ENCODE measurements around the gene ATP11A.
"Not testable (repeated sequence)": the region's sequence is repeated elsewhere in the genome, so short reads cannot be mapped to it uniquely, and the experiment has no call there.

The ATP11A gene

DNA sequence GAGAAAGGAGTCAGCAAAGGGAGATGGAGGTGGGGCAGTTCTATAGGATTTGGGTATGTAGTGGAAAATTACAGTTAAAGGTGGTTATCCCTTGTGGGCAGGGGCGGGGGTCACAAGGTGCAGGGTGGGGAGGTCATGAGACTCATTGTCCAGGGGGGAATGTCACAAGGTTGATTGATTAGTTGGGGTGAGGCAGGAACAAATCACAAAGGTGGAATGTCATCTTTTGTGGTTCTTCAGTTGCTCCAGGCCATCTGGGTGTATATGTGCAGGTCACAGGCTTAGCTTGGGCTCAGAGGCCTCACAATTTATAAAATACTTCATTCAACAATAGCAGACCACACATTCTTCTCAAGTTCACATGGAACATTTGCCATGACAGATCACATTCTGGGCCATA, 109.6 kb downstream of the ATP11A start:
- H3K9ac ChIP-seq, result no peak overlapping the region
- H2AFZ ChIP-seq (ENCODE audit: low read depth), result no peak overlapping the region
- no peak overlapping the region for H3K4me3 ChIP-seq (IDR thresholded peaks at IDR 0.05; ENCODE audit: insufficient read depth, low read depth, low read length)
- no peaks in the 10 kb centered on the region for H4K20me1 ChIP-seq (ENCODE audit: insufficient read depth)
- H3K79me2 ChIP-seq (ENCODE audit: insufficient read depth, low read depth), result no peaks in the 10 kb centered on the region
- no peak overlapping the region for H3K27ac ChIP-seq
- TF ChIP-seq, protein P1, sequence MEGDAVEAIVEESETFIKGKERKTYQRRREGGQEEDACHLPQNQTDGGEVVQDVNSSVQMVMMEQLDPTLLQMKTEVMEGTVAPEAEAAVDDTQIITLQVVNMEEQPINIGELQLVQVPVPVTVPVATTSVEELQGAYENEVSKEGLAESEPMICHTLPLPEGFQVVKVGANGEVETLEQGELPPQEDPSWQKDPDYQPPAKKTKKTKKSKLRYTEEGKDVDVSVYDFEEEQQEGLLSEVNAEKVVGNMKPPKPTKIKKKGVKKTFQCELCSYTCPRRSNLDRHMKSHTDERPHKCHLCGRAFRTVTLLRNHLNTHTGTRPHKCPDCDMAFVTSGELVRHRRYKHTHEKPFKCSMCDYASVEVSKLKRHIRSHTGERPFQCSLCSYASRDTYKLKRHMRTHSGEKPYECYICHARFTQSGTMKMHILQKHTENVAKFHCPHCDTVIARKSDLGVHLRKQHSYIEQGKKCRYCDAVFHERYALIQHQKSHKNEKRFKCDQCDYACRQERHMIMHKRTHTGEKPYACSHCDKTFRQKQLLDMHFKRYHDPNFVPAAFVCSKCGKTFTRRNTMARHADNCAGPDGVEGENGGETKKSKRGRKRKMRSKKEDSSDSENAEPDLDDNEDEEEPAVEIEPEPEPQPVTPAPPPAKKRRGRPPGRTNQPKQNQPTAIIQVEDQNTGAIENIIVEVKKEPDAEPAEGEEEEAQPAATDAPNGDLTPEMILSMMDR (conservative IDR thresholded peaks at IDR 0.05; ENCODE audit: low read depth, low read length), result no peak
- no peaks in the 10 kb centered on the region for H3K27me3 ChIP-seq (ENCODE audit: insufficient read depth, low read depth)
- no peaks in the 10 kb centered on the region for H3K36me3 ChIP-seq (ENCODE audit: insufficient read depth)
- H3K4me2 ChIP-seq, result no peak overlapping the region
- peaks cover 36% of the 10 kb centered on the region for H3K4me1 ChIP-seq (ENCODE audit: low read depth, poor library complexity, severe bottlenecking)

DNA sequence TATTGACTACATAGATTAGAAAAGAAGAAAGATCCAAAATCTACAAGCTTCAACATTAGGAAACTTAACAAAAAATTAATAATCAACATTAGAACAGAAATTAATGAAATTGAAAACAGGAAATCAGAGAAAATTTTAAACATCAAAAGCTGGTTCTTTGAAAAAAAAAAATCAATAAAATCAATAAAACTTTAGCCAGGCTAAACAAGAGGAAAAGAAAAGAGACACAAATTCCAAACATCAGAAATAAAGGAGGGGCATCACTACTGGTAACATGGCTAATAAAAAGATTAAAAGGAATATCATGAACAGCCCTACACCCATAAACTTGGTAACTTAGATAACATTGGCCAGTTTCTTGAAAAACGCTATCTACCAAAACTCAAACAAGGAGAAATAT, 110.2 kb downstream of the ATP11A start:
- H4K20me1 ChIP-seq (ENCODE audit: insufficient read depth), result no peaks in the 10 kb centered on the region; the same call in 1 of the 2 replicates
- H3K27me3 ChIP-seq (ENCODE audit: insufficient read depth, low read depth), result no peaks in the 10 kb centered on the region
- no peak overlapping the region for H3K4me2 ChIP-seq
- H3K9ac ChIP-seq, result no peak overlapping the region
- H3K4me1 ChIP-seq (ENCODE audit: low read depth, poor library complexity, severe bottlenecking), result peaks cover 42% of the 10 kb centered on the region
- H3K4me3 ChIP-seq (IDR thresholded peaks at IDR 0.05; ENCODE audit: insufficient read depth, low read depth, low read length), result no peak overlapping the region
- H3K27ac ChIP-seq, result no peak overlapping the region
- no peaks in the 10 kb centered on the region for H3K36me3 ChIP-seq (ENCODE audit: insufficient read depth)
- TF ChIP-seq, protein P1 (conservative IDR thresholded peaks at IDR 0.05; ENCODE audit: low read depth, low read length), result no peak
- no peaks in the 10 kb centered on the region for H3K79me2 ChIP-seq (ENCODE audit: insufficient read depth, low read depth)
- no peak overlapping the region for H2AFZ ChIP-seq (ENCODE audit: low read depth)

DNA sequence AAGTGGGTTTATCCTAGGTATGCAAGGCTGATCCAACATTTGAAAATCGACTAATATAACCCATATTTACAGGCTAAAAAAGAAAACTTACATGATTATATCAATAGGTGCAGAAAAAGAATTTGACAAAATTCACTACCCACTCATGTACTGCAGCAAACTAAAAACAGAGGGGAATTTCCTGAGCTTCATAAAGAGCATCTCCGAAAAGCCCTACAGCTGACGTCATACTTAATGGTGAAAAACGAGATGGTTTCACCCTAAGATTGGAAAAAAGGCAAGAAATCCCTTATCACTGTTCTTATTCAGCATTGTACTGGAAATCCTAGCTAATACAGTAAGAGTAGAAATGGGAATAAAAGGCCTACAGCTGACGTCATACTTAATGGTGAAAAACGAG, 111.0 kb downstream of the ATP11A start:
- H3K36me3 ChIP-seq (ENCODE audit: insufficient read depth); H4K20me1 ChIP-seq (ENCODE audit: insufficient read depth); H3K4me2 ChIP-seq; H3K27me3 ChIP-seq (ENCODE audit: insufficient read depth, low read depth); H3K79me2 ChIP-seq (ENCODE audit: insufficient read depth, low read depth); H2AFZ ChIP-seq (ENCODE audit: low read depth); H3K9ac ChIP-seq; H3K27ac ChIP-seq; H3K4me3 ChIP-seq (IDR thresholded peaks at IDR 0.05; ENCODE audit: insufficient read depth, low read depth, low read length): not testable (repeated sequence)
- H3K4me1 ChIP-seq (ENCODE audit: low read depth, poor library complexity, severe bottlenecking), result peaks cover 45% of the 10 kb centered on the region

DNA sequence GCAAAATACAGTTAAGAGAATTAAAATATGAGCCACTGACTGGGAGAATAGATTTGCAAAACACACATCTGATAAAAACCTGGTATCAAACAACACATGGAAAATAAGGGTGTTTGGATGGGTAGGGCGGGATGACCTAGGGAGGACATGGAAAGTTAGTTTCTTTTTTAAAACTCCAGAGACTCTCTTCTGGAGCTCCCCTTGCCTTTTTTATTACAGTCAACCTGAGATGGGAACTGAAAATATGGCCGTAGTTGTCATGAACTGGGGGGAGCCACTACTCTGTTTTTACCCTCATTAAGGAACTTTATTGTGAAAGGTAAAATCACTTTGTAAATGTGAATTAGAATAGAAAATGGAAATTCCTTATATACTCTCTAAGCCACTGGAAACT, 113.0 kb downstream of the ATP11A start:
- H3K36me3 ChIP-seq (ENCODE audit: insufficient read depth), result no peaks in the 10 kb centered on the region
- H3K79me2 ChIP-seq (ENCODE audit: insufficient read depth, low read depth), result no peaks in the 10 kb centered on the region
- peak overlapping the region; percentile 88 for H3K4me2 ChIP-seq
- no peaks in the 10 kb centered on the region for H3K27me3 ChIP-seq (ENCODE audit: insufficient read depth, low read depth)
- no peaks in the 10 kb centered on the region; the same call in 1 of the 2 replicates for H4K20me1 ChIP-seq (ENCODE audit: insufficient read depth)
- no peak overlapping the region for H3K4me3 ChIP-seq (IDR thresholded peaks at IDR 0.05; ENCODE audit: insufficient read depth, low read depth, low read length)
- H3K9ac ChIP-seq, result peak overlapping the region; percentile 61
- peak overlapping the region; percentile 93 for H3K27ac ChIP-seq
- H3K4me1 ChIP-seq (ENCODE audit: low read depth, poor library complexity, severe bottlenecking), result peaks cover 45% of the 10 kb centered on the region
- peak overlapping the region; percentile 6; the same call in 1 of the 2 replicates for H2AFZ ChIP-seq (ENCODE audit: low read depth)
- TF ChIP-seq, protein P1 (conservative IDR thresholded peaks at IDR 0.05; ENCODE audit: low read depth, low read length), result no peak

DNA sequence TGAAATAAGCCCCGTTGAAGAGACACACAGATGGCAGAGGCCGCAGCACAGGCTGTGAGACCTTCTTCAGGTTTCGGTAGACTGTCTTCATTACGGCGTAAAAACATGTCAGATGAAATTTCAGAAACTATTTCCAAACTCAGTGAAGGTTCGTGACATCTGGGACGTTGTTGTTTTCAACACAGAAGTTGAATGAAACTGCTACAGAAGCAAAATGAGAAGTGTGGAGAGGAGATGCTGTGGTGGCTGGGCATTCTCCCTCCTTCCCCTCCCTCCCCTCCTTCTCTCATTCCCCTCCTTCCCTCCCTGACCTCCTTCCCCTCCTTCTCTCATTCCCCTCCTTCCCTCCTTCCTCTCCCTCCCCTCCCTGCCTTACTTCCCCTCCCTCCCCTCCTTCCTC, 113.6 kb downstream of the ATP11A start:
- H3K4me1 ChIP-seq (ENCODE audit: low read depth, poor library complexity, severe bottlenecking), result peaks cover 45% of the 10 kb centered on the region
- no peaks in the 10 kb centered on the region for H3K79me2 ChIP-seq (ENCODE audit: insufficient read depth, low read depth)
- no peaks in the 10 kb centered on the region; the same call in 1 of the 2 replicates for H4K20me1 ChIP-seq (ENCODE audit: insufficient read depth)
- TF ChIP-seq, protein P1 (conservative IDR thresholded peaks at IDR 0.05; ENCODE audit: low read depth, low read length), result no peak
- H3K36me3 ChIP-seq (ENCODE audit: insufficient read depth), result no peaks in the 10 kb centered on the region
- H3K27ac ChIP-seq, result peak overlapping the region; percentile 93
- H3K9ac ChIP-seq, result peak overlapping the region; percentile 61; the same call in 1 of the 2 replicates
- 0 out of 2 replicates have a peak overlapping the region, but pooled peaks have one; percentile 6 for H2AFZ ChIP-seq (ENCODE audit: low read depth)
- H3K4me2 ChIP-seq, result peak overlapping the region; percentile 88
- H3K4me3 ChIP-seq (IDR thresholded peaks at IDR 0.05; ENCODE audit: insufficient read depth, low read depth, low read length), result no peak overlapping the region
- no peaks in the 10 kb centered on the region for H3K27me3 ChIP-seq (ENCODE audit: insufficient read depth, low read depth)
